Measurements from ENCODE around the gene YY1.
"Not testable (repeated sequence)": the region's sequence is repeated elsewhere in the genome, so short reads cannot be mapped to it uniquely, and the experiment has no call there.

YY1 gene

GRCh38 chr14:100285021-100285912 lies 46.3 kb downstream of the YY1 start:
- H3K4me3 ChIP-seq (ENCODE audit: low read length), result peak overlapping the region; percentile 75
- H3K27ac ChIP-seq (ENCODE audit: low read depth, low read length), result peak overlapping the region; percentile 79
- no peaks in the 10 kb centered on the region for H3K27me3 ChIP-seq (ENCODE audit: control insufficient read depth, insufficient read depth, low read length)
- H3K4me1 ChIP-seq (ENCODE audit: control insufficient read depth, insufficient read depth, low read length), result peaks cover 3% of the 10 kb centered on the region
- H3K9ac ChIP-seq (ENCODE audit: low read length), result peak overlapping the region; percentile 85
- H3K36me3 ChIP-seq (ENCODE audit: control insufficient read depth, insufficient read depth, low read length), result no peaks in the 10 kb centered on the region

DNA sequence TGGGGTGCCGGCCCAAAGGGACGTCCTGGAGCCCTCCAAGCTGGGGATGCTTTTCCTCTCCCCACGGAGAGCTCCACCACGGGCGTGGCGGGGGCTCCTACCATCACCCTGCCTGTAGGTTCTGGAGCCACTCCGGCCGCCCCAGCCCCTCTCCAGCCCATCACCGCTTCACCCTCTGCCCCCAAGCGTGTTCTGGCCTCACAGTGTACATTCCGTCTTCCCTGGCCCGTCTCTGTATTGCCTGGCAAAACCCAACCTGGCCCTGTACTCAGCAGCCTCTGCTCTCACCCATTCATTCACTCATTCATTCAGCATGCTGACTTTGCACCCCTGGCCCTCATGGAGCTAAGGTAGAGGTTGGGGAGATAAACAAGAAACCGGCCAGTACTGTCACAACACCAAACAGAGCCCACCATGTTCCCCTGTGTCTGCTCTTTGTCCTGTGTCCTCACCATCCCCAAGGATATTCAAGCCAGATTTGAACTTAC lies 47.0 kb downstream of the YY1 start:
- H3K27me3 ChIP-seq (ENCODE audit: control insufficient read depth, insufficient read depth, low read length), result no peaks in the 10 kb centered on the region
- H3K27ac ChIP-seq (ENCODE audit: low read depth, low read length), result peak overlapping the region; percentile 79
- H3K36me3 ChIP-seq (ENCODE audit: control insufficient read depth, insufficient read depth, low read length), result peaks cover 2% of the 10 kb centered on the region
- H3K9ac ChIP-seq (ENCODE audit: low read length), result peak overlapping the region; percentile 85
- H3K4me3 ChIP-seq (ENCODE audit: low read length), result peak overlapping the region; percentile 75
- peaks cover 3% of the 10 kb centered on the region for H3K4me1 ChIP-seq (ENCODE audit: control insufficient read depth, insufficient read depth, low read length)

DNA sequence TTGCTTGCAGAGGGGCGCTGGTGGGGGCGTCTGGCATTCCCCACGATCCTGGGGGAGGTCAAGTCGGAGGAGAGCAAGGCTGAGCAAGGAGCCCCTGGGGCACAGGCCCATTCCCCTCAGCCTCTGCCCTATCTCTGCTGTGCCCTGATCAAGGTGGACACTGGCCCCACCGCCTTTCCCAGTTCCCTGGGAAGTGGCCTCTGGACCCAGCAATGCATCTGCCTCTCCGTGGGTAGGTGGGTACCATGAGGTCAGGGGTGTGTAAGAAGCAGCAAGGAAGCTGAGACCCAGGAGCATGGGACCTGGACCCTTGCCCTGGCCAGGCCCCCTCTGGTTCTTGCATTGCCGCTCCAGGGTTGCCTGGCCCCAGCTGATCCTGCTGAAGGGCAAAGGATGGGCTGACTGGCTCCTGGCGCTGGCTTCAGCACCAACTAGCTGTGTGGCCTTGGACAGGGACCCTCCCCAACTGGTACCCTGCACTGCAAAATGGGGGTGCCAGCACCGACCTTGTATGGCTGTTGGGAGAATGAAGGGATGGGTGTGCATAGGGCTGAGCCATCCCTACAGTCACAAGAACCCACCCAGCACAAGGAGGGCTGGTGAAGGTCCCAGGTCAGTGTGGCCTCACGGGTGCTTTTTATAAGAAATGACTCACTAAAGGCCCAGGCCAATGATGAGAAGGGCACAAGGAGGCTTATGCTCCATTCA lies 47.7 kb downstream of the YY1 start:
- no peak overlapping the region for H3K9ac ChIP-seq (ENCODE audit: low read length)
- H3K36me3 ChIP-seq (ENCODE audit: control insufficient read depth, insufficient read depth, low read length), result peaks cover 2% of the 10 kb centered on the region

DNA sequence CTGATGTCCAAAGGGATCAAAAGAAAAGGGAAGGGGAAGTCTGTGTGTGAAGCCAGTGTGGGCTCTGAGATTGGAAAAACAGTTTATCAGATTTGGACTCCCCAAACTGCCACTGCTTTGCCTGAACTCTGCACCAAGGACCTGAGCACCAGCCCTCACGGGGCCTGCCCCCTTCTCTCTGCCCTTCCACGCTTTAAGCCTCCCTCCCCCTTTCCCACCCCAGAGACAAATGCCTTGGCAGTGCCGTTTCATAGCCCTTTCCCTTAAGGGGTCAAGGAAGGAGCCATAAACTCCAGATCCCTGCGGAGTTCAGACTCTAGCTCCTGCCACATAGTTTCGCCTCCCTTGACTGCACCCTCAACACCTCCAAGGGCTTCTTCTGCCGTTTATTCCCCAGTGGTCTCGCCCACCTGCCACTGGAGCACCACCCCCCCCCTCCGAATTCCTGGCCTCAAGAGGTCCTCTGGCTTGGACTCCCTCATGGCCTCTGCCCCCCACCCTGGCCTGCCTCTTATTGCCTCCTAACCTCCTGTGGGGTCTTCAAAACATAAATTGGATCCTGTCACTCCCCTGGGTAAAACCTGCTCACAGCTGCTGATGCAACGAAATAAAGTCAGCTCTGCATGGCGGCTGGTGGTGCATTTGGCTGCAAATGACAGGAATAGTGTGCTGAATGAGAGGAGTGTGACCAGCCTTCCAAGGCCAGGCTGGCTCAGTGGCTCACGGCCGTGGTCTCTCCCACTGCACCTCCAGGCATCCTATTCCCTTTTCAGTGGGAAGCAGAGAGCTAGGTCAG lies 48.5 kb downstream of the YY1 start:
- Histone ChIP-seq H3K9ac (ENCODE audit: low read length) (no peak overlapping the region), H3K27me3 (ENCODE audit: control insufficient read depth, insufficient read depth, low read length) (no peaks in the 10 kb centered on the region), H3K4me1 (ENCODE audit: control insufficient read depth, insufficient read depth, low read length) (peaks cover 3% of the 10 kb centered on the region), H3K36me3 (ENCODE audit: control insufficient read depth, insufficient read depth, low read length) (peaks cover 2% of the 10 kb centered on the region), H3K27ac (ENCODE audit: low read depth, low read length) (no peak overlapping the region), H3K4me3 (ENCODE audit: low read length) (no peak overlapping the region)

More for the DNA sequence above, 47.7 kb downstream of the YY1 start:
- Histone ChIP-seq H3K4me3 (ENCODE audit: low read length) (no peak overlapping the region), H3K4me1 (ENCODE audit: control insufficient read depth, insufficient read depth, low read length) (peaks cover 3% of the 10 kb centered on the region), H3K27me3 (ENCODE audit: control insufficient read depth, insufficient read depth, low read length) (no peaks in the 10 kb centered on the region), H3K27ac (ENCODE audit: low read depth, low read length) (no peak overlapping the region)

DNA sequence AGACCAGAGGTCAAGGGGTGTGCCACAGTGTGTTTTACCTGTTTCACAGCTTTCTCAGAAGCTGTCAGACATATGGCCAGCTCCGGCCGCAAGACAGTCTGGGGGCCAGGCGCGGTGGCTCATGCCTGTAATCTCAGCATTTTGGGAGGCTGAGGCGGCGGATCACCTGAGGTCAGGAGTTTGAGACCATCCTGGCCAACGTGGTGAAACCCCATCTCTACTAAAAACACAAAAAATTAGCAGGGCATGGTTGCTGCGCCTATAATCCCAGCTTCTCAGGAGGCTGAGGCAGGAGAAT lies 49.0 kb downstream of the YY1 start:
- H3K4me1 ChIP-seq (ENCODE audit: control insufficient read depth, insufficient read depth, low read length); H3K9ac ChIP-seq (ENCODE audit: low read length); H3K36me3 ChIP-seq (ENCODE audit: control insufficient read depth, insufficient read depth, low read length); H3K27ac ChIP-seq (ENCODE audit: low read depth, low read length); H3K27me3 ChIP-seq (ENCODE audit: control insufficient read depth, insufficient read depth, low read length); H3K4me3 ChIP-seq (ENCODE audit: low read length): not testable (repeated sequence)

- Histone ChIP-seq H3K9ac (ENCODE audit: low read length) (no peak overlapping the region), H3K4me3 (ENCODE audit: low read length) (no peak overlapping the region), H3K4me1 (ENCODE audit: control insufficient read depth, insufficient read depth, low read length) (peaks cover 3% of the 10 kb centered on the region), H3K27me3 (ENCODE audit: control insufficient read depth, insufficient read depth, low read length) (no peaks in the 10 kb centered on the region), H3K36me3 (ENCODE audit: control insufficient read depth, insufficient read depth, low read length) (peaks cover 2% of the 10 kb centered on the region), H3K27ac (ENCODE audit: low read depth, low read length) (no peak overlapping the region)
These were observed 49.6 kb downstream of the YY1 start for GRCh38 chr14:100288382-100289185.

- H3K4me1 ChIP-seq (ENCODE audit: control insufficient read depth, insufficient read depth, low read length), result peaks cover 3% of the 10 kb centered on the region
- H3K4me3 ChIP-seq (ENCODE audit: low read length), result no peak overlapping the region
- no peak overlapping the region for H3K27ac ChIP-seq (ENCODE audit: low read depth, low read length)
- H3K36me3 ChIP-seq (ENCODE audit: control insufficient read depth, insufficient read depth, low read length), result peaks cover 2% of the 10 kb centered on the region
- H3K9ac ChIP-seq (ENCODE audit: low read length), result no peak overlapping the region
- no peaks in the 10 kb centered on the region for H3K27me3 ChIP-seq (ENCODE audit: control insufficient read depth, insufficient read depth, low read length)
These were observed 51.1 kb downstream of the YY1 start for GRCh38 chr14:100289916-100290606.

DNA sequence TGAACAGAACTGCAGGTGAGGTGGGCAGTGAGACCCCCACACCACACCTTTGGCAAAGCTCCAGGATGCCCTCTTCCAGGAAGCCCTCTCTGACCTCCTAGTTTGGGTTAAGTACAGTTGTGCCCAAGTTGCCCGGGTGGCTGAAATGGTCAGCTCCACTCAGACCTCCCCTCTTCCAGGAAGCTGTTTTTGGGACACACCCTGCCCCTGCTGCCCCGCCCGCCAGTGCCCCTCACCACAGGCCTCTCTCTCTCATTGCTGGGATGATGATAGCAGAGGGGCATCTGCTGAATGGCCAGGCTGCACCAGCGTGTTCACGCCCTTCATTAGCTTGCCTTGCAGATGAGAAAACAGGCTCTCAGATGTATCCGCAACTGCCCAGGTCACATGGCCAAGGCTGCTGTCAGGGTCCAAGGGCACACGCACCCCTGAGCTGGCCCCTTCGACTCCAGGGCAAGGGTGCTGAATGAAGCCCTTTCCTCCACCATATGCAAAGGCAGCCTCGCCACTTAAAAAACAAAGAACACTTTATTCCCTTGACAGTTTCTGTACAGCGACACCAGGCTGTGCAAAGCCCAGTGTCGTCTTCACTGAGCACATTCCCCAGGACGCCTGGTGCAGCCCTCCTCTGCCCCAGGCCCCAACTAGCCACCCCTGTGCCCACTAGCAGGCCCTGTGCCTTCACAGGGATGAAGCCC lies 51.8 kb downstream of the YY1 start:
- peaks cover 2% of the 10 kb centered on the region for H3K36me3 ChIP-seq (ENCODE audit: control insufficient read depth, insufficient read depth, low read length)
- H3K4me1 ChIP-seq (ENCODE audit: control insufficient read depth, insufficient read depth, low read length), result peaks cover 3% of the 10 kb centered on the region
- H3K4me3 ChIP-seq (ENCODE audit: low read length), result no peak overlapping the region
- H3K27me3 ChIP-seq (ENCODE audit: control insufficient read depth, insufficient read depth, low read length), result no peaks in the 10 kb centered on the region
- no peak overlapping the region for H3K9ac ChIP-seq (ENCODE audit: low read length)
- no peak overlapping the region for H3K27ac ChIP-seq (ENCODE audit: low read depth, low read length)

- peaks cover 4% of the 10 kb centered on the region for H3K4me1 ChIP-seq (ENCODE audit: control insufficient read depth, insufficient read depth, low read length)
- H3K9ac ChIP-seq (ENCODE audit: low read length), result no peak overlapping the region
- H3K27ac ChIP-seq (ENCODE audit: low read depth, low read length), result no peak overlapping the region
- no peak overlapping the region for H3K4me3 ChIP-seq (ENCODE audit: low read length)
- H3K27me3 ChIP-seq (ENCODE audit: control insufficient read depth, insufficient read depth, low read length), result no peaks in the 10 kb centered on the region
- peaks cover 2% of the 10 kb centered on the region for H3K36me3 ChIP-seq (ENCODE audit: control insufficient read depth, insufficient read depth, low read length)
These were observed 52.5 kb downstream of the YY1 start for GRCh38 chr14:100291305-100292075.

GRCh38 chr14:100292301-100292775 lies 53.4 kb downstream of the YY1 start:
- H3K9ac ChIP-seq (ENCODE audit: low read length), result no peak overlapping the region
- H3K27ac ChIP-seq (ENCODE audit: low read depth, low read length), result no peak overlapping the region
- peaks cover 2% of the 10 kb centered on the region for H3K36me3 ChIP-seq (ENCODE audit: control insufficient read depth, insufficient read depth, low read length)
- H3K4me3 ChIP-seq (ENCODE audit: low read length), result no peak overlapping the region
- no peaks in the 10 kb centered on the region for H3K27me3 ChIP-seq (ENCODE audit: control insufficient read depth, insufficient read depth, low read length)
- peaks cover 9% of the 10 kb centered on the region for H3K4me1 ChIP-seq (ENCODE audit: control insufficient read depth, insufficient read depth, low read length)

All from rectal smooth muscle tissue (tissue), 1 donor.